Pancreas (tissue), 10 donors: ENCODE data around the gene TXLNB. TPM values are rescaled to one million over a fixed set of nuclear protein-coding genes. Genes with fewer than 3 reads are reported as not detected.

Experiments used
- ATAC-seq, 4 donors: fragments of 200-7000 bp; cut with Tn5 transposase; one replicate each; pipeline versions ENCODE4 v1.8.0 to v1.9.1; 2020; ENCODE audit warnings: mild to moderate bottlenecking in 4 of 4, moderate library complexity in 4 of 4
- DNase-seq, 6 donors: peaks; one replicate each; pipeline ENCODE4 v3.0.0-alpha.2; 2020
- FAIRE-seq: peaks from 2 replicates; lab custom pipeline; 2012; peaks lifted over from hg19 to GRCh38; lab: Jason Lieb, UNC
- H3K27ac ChIP-seq, 4 donors: fragments of 200-600 bp; sonication (generic); 1 replicate in 3 of 4; 2 replicates in 1 of 4; pipeline versions ENCODE4 v1.5.0 to v1.8.0; 2020
- H3K27me3 ChIP-seq, 4 donors: fragments of 200-600 bp; one replicate each; pipeline ENCODE4 v1.8.0; 2021
- H3K36me3 ChIP-seq, 3 donors: fragments of 200-600 bp; sonication (generic) in 1 of 3; one replicate each; pipeline versions ENCODE4 v1.5.0 to v1.8.0; 2020 to 2021
- H3K4me1 ChIP-seq, 3 donors: fragments of 200-600 bp; one replicate each; pipeline ENCODE4 v1.8.0; 2021
- H3K4me3 ChIP-seq, 4 donors: fragments of 200-600 bp; sonication (generic) in 2 of 4; one replicate each; pipeline versions ENCODE4 v1.5.0 to v1.8.0; 2020 to 2021
- H3K9me3 ChIP-seq, 4 donors: fragments of 200-600 bp; one replicate each; pipeline ENCODE4 v1.8.0; 2021
- WGBS, 2 donors: extraction: QIAGEN DNeasy Blood & Tissue Kit; methylation state at CpG; one replicate each; pipeline ENCODE4 v1.1.7; 2013; 5-methylcytosine and 5-hydroxymethylcytosine counted together
- intact Hi-C, 3 donors: fragments of 100-400 bp; cut with DNase I; formaldehyde crosslinking; loops; one replicate each; pipeline versions ENCODE4 v1.11.1 to v1.14.2; 2022
- polyA plus RNA-seq, 2 donors: library from polyadenylated mRNA; stranded (reverse); fragments of 200-250 nt; gene quantifications; one replicate each; pipeline ENCODE4 v1.2.3, GENCODE V29; 2013
- total RNA-seq, 6 donors: library from RNA; stranded (reverse); fragmentation: NEBNext Ultra II Directional in 4 of 6; extraction: Animal tissue kit (Norgen Biotek cat#: 25700) in 4 of 6; gene quantifications; one replicate each; pipeline versions ENCODE4 v1.2.1 to v1.2.4, GENCODE V29; 2021 to 2023
- TF ChIP-seq, protein P1 (sequence below), 4 donors: fragments of 200-600 bp; sonication (generic) in 3 of 4; IDR thresholded peaks; one replicate each; pipeline versions ENCODE4 v1.5.0 to v1.8.0; 2021; ENCODE audit warnings: antibody characterized with exemption in 4 of 4
- donor health status: healthy with polysubstance abuse.
- donor health status: DM: no; HTN: no; CAD: no; lungs with moderate emphysema.
- donor health status: DM: no; HTN: no; CAD: no.
- donor health status: control.
- donor health status: control.
- donor health status: Bipolar disorder and iron deficiency.
- donor health status: DM: yes; HTN: yes; CAD: no.
- donor health status: DM: no; HTN: no; CAD: no.
- donor health status: DM: no; HTN: no; CAD: no.
- donor health status: DM: yes; HTN: yes; CAD: no.

TXLNB gene
- total and polyA plus RNA-seq, 8 donors, result 0.03 to 0.47 (median 0.08) TPM; not detected in 1

DNA sequence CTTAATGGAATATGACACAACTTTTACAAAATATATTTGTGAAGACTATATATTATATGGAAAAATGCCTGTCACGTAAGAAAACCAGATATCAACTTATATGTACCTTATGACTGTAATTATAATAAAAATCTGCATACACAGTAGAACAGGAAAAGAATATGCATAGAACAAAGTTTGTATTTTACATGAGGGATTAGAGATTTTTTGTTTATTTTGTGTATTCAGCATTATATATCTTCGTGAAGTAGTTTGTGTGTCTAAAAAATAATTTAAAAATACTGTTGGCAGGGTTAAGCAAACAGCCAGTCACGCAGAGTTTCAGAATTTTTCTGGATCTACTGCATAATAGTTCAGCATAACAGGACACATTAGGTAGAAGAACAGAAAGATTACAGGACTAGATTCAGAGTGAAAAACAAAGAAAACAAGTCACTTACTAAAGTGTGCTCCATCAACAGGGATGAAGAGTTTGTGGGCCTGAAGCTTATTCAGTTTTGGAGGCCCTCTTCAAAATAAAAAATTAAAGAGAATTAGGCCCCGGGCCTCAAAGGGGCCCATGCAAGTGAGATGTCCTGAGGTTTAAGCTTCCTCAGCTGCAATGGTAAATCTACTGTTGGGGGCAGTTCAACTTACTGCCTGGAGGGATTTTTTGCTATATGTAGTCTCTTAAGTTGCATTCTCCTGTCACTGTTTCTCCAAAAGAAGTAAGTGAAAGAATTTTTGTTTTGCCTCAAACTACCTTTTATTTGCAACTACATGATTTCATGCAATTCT lies 16.3 kb downstream of the TXLNB start:
- 76 to 77% methylated on average over 4 of the region's 4 CpGs for WGBS, 2 donors
- H3K9me3 ChIP-seq, result no peaks in the 10 kb centered on the region
- no peak for ATAC-seq
- H3K27me3 ChIP-seq, result no peaks in the 10 kb centered on the region
- H3K27ac ChIP-seq, result no peak overlapping the region
- no peaks in the 10 kb centered on the region for H3K36me3 ChIP-seq
- H3K4me1 ChIP-seq, result no peaks in the 10 kb centered on the region
- intact Hi-C loops, result no loop called here
- FAIRE-seq, result no peak
- DNase-seq, result no peak
- H3K4me3 ChIP-seq, result no peak overlapping the region
- TF ChIP-seq, protein P1, sequence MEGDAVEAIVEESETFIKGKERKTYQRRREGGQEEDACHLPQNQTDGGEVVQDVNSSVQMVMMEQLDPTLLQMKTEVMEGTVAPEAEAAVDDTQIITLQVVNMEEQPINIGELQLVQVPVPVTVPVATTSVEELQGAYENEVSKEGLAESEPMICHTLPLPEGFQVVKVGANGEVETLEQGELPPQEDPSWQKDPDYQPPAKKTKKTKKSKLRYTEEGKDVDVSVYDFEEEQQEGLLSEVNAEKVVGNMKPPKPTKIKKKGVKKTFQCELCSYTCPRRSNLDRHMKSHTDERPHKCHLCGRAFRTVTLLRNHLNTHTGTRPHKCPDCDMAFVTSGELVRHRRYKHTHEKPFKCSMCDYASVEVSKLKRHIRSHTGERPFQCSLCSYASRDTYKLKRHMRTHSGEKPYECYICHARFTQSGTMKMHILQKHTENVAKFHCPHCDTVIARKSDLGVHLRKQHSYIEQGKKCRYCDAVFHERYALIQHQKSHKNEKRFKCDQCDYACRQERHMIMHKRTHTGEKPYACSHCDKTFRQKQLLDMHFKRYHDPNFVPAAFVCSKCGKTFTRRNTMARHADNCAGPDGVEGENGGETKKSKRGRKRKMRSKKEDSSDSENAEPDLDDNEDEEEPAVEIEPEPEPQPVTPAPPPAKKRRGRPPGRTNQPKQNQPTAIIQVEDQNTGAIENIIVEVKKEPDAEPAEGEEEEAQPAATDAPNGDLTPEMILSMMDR (IDR thresholded peaks at IDR 0.05), result no peak

DNA sequence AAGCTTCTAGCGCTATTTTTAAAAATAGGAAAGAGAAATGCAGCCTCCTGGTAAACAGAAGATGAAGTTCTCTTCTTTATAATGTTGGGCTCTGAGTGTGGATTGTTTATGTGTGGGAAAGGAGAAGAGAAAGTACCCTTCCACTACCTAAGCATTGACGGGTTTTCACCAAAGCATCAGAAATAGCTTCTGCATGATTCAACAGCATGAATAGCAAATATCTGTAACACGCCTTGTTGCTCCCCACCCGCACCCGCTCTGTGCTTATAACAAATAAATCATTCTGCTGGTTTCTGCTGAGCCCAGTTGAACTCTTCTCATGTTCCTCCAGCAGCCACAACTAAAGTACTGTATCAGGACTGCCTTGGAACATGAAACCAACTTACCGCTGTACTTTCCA lies 20.7 kb downstream of the TXLNB start:
- DNase-seq (no peak), ATAC-seq (peak in 3 of 4 donors; percentile 25 to 60 (median 51))
- WGBS, 2 donors, result 72 to 83% methylated on average over 6 of the region's 6 CpGs

DNA sequence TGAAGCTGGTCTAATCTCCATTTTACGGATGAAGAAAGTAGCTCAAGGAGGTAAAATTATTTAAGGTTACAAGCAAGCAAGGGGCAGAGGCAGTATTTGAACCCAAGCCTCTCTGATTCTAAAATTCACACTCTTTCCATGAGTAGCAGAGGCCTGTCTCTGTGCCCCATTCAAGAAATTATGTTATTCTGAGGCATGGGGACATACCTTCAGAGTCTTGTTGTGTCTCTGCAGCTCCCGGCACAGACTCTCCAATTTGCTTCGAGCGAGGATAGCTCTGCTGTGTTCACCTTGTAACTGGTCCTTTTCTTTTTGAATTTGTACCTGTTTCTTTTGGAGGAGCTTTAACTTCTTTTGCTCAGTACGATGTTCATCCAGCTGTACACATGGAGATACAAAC lies 21.5 kb downstream of the TXLNB start:
- H3K36me3 ChIP-seq, result no peaks in the 10 kb centered on the region
- no peak overlapping the region for H3K27ac ChIP-seq
- WGBS, 2 donors, result 86 to 89% methylated on average over 5 of the region's 5 CpGs
- no peaks in the 10 kb centered on the region for H3K9me3 ChIP-seq
- DNase-seq, result no peak
- intact Hi-C loops, result no loop called here
- no peak for FAIRE-seq
- H3K4me3 ChIP-seq, result no peak overlapping the region
- no peak for ATAC-seq
- TF ChIP-seq, protein P1 (IDR thresholded peaks at IDR 0.05), result no peak
- H3K27me3 ChIP-seq, result no peaks in the 10 kb centered on the region
- no peaks in the 10 kb centered on the region for H3K4me1 ChIP-seq

More for the DNA sequence above, 20.7 kb downstream of the TXLNB start:
- H3K27ac ChIP-seq, result no peak overlapping the region
- no peaks in the 10 kb centered on the region for H3K27me3 ChIP-seq
- intact Hi-C loops, result no loop called here
- FAIRE-seq, result no peak
- TF ChIP-seq, protein P1 (IDR thresholded peaks at IDR 0.05), result no peak
- no peaks in the 10 kb centered on the region for H3K9me3 ChIP-seq
- no peak overlapping the region for H3K4me3 ChIP-seq
- H3K4me1 ChIP-seq, result no peaks in the 10 kb centered on the region
- H3K36me3 ChIP-seq, result no peaks in the 10 kb centered on the region

DNA sequence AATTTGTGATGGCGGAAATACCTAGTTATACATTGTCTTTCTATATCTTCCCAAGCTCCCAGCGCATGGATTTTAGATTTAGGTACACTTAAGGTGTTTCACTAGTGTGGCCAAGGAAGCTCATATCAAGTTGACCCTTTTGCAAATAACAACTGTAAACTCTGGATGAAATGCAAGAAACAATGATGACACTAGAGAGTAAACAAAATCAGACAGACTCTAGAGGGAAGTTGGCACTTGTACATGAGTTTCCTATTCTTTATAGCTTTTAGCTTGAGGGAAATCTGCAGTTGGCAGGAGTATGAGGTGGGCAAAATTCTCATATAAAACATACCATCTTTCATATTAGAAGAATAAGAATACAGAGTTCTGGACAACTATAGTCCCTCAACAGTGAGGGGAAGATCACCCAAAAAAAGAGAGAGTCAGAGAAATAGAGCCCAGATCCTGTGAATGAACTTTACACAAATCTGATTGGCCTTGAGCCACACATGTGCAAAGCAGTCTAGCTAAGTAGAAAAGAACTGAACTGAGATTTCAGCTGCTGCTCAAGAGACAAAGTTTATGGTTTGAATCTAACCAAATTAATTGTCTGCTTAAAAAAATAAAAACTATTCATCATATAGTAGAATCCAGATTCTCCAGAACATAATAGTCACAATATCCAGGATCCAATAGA lies 26.1 kb downstream of the TXLNB start:
- WGBS, 2 donors, result 88 to 95% methylated on average over 2 of the region's 2 CpGs
- intact Hi-C loops, result no loop called here
- Histone ChIP-seq H3K36me3 (no peaks in the 10 kb centered on the region), H3K27me3 (no peaks in the 10 kb centered on the region), H3K27ac (no peak overlapping the region), H3K4me1 (no peaks in the 10 kb centered on the region), H3K4me3 (no peak overlapping the region), H3K9me3 (no peaks in the 10 kb centered on the region)
- no peak for DNase-seq
- no peak for FAIRE-seq
- TF ChIP-seq, protein P1 (IDR thresholded peaks at IDR 0.05), result no peak
- no peak for ATAC-seq
